Measurements from ENCODE around the gene ANXA9.

The ANXA9 gene, protein sequence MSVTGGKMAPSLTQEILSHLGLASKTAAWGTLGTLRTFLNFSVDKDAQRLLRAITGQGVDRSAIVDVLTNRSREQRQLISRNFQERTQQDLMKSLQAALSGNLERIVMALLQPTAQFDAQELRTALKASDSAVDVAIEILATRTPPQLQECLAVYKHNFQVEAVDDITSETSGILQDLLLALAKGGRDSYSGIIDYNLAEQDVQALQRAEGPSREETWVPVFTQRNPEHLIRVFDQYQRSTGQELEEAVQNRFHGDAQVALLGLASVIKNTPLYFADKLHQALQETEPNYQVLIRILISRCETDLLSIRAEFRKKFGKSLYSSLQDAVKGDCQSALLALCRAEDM

GRCh38 chr1:150981805-150982712 is at the start of gene ANXA9:
Gene ANXA9, plus strand, starts transcription at chr1:150982292. Its CDS starts 814 bp downstream, at chr1:150983106.
- no peak for DNase-seq (ENCODE audit: low read depth in 2 of 2)

DNA sequence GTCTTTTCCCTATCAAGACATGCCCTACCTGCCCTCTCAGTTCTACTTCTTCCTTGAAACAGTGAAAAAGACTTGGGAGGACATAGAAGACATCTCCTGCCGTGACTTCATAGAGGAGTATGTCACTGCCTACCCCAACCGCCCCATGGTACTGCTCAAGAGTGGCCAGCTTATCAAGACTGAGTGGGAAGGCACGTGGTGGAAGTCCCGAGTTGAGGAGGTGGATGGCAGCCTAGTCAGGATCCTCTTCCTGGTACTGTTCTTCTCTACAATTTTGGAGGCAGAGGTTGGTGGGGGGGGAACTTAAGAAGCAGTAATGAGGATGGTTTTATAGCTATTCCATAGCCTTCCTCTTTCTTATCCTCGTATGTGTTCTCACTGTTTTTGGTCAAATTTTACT is 37.2 kb upstream of the ANXA9 start:
- DNase-seq (ENCODE audit: low read depth in 2 of 2): no peak

DNA sequence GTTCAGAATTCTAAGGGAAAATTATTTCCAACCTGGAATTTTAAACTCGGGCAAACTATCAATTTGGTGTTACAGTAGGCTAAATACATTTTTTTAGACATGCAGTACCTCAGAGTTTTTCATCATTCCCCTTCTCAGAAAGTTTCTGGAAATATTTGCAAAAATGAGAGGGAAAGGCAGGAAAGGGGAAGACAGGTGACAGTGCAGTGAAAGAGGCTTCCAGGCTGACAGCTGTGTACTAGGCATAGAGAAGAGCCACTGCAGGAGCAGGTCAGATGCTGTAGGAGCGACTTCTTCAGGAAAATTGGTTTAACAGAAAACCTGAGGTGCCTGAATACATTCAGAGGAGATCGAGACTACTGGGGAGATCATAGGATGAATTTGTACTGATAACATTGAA is 27.4 kb upstream of the ANXA9 start:
- DNase-seq (ENCODE audit: low read depth in 2 of 2): no peak

- no peak for DNase-seq (ENCODE audit: low read depth in 2 of 2)
Measured at GRCh38 chr1:150955280-150955679, 26.8 kb upstream of the ANXA9 start.

- no peak for DNase-seq (ENCODE audit: low read depth in 2 of 2)
Measured at GRCh38 chr1:150957666-150958065, 24.4 kb upstream of the ANXA9 start.

DNA sequence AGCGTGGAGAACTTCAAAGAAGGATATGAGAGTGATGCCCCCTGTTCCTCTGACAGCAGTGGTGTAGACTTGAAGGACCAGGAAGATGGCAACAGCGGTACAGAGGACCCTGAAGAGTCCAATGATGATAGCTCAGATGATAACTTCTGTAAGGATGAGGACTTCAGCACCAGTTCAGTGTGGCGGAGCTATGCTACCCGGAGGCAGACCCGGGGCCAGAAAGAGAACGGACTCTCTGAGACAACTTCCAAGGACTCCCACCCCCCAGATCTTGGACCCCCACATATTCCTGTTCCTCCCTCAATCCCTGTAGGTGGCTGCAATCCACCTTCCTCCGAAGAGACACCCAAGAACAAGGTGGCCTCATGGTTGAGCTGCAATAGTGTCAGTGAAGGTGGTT is 21.4 kb upstream of the ANXA9 start:
- no peak for DNase-seq (ENCODE audit: low read depth in 2 of 2)

- DNase-seq (ENCODE audit: low read depth in 2 of 2): no peak
Measured at GRCh38 chr1:150961756-150962155, 20.3 kb upstream of the ANXA9 start.

DNA sequence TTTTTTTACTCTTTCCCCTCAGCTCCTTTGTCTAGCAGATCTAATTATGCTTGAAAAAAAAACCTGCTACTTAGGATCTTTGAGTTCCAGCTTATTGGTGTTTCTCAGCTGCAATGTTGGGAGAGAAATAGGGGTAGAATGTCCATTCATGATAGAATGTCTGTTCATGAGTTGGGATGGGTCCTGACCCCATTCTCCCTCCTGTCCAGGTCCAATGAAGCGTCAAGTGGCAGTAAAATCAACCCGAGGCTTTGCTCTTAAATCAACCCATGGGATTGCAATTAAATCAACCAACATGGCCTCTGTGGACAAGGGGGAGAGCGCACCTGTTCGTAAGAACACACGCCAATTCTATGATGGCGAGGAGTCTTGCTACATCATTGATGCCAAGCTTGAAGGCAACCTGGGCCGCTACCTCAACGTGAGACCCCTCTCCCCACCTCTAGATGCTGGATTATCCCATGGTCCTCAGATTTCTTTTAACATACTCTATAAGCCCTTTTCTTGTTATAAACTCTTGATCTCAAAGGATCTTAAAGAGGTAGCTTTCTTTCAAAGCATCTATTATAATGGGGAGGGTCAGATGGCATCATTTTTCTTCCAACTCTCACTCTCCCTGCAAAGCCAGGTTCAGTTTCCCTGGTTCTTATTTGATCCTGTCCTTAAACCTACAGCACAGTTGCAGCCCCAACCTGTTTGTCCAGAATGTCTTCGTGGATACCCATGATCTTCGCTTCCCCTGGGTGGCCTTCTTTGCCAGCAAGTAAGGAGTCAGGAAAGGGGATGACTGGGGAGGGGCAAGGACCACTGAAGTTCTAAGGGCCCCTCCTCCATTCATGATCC is 18.6 kb upstream of the ANXA9 start:
- no peak for DNase-seq (ENCODE audit: low read depth in 2 of 2)

GRCh38 chr1:150964164-150964489 is 18.0 kb upstream of the ANXA9 start:
- DNase-seq (ENCODE audit: low read depth in 2 of 2): no peak

DNA sequence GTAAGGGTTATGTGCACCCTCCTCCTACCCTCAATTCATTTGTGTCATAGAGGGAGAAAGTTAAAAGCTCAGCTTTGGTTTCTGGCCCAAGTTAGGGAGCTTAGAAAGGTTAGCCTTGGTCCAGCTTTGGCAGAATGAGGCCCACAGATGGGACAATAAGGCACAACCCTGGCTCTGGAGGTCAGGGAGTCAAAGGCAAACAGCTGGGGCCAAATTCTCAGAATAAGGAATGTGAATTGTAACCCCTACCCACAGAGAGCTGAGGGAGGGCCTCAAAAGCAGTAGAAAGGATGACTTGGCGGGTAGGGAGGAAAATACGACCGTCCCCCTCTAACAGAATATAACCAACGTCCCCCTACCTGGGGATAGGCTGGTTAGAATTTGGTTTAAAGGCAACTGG is 16.5 kb upstream of the ANXA9 start:
- DNase-seq (ENCODE audit: low read depth in 2 of 2): no peak

GRCh38 chr1:150966011-150966410 is 16.1 kb upstream of the ANXA9 start:
- DNase-seq (ENCODE audit: low read depth in 2 of 2): no peak

GRCh38 chr1:150967936-150968335 is 14.2 kb upstream of the ANXA9 start:
- no peak for DNase-seq (ENCODE audit: low read depth in 2 of 2)

- DNase-seq (ENCODE audit: low read depth in 2 of 2): no peak
Measured at GRCh38 chr1:150968491-150968890, 13.6 kb upstream of the ANXA9 start.

GRCh38 chr1:150969626-150970025 is 12.5 kb upstream of the ANXA9 start:
- DNase-seq (ENCODE audit: low read depth in 2 of 2): no peak

DNA sequence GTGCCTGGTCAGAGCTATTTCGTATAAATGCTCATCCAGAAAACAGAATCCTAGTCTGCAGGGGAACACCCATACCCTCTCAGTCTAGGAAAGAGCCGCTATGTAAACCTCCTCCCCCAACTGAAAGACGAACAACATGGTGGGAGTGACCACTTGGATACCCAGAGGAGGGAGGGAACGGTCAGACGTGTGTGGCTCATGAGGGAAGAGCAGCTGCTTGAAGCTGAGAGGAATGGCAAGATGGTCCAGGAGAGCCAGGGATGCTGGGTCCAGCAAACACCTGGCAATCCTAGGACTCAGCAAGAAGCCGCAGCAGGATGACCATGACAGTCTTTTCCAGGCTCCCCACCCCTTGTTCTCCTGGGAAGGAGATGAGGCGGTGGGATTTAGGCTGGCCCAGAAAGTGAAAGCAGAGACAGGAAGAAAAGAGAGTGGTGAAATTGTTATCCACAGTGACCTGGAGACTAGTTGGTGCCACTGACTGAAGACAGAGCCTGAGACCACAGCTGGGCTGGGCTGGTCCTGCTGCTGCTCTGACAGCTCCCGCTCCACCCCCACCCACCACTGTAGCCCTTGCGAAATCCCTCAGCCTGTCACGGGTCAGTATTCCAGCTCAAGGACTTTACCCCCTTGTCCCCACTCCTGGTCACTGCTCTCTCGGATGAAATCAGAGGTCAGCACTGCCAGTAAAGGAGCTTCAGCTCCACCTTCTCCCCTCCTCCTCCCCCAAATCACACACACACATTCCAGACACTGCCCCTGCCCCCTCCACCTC is 11.1 kb upstream of the ANXA9 start:
- DNase-seq (ENCODE audit: low read depth in 2 of 2): no peak

GRCh38 chr1:150971583-150972416 is 10.3 kb upstream of the ANXA9 start:
- DNase-seq (ENCODE audit: low read depth in 2 of 2): no peak

GRCh38 chr1:150972417-150972940 is 9.6 kb upstream of the ANXA9 start:
- DNase-seq (ENCODE audit: low read depth in 2 of 2): no peak

DNA sequence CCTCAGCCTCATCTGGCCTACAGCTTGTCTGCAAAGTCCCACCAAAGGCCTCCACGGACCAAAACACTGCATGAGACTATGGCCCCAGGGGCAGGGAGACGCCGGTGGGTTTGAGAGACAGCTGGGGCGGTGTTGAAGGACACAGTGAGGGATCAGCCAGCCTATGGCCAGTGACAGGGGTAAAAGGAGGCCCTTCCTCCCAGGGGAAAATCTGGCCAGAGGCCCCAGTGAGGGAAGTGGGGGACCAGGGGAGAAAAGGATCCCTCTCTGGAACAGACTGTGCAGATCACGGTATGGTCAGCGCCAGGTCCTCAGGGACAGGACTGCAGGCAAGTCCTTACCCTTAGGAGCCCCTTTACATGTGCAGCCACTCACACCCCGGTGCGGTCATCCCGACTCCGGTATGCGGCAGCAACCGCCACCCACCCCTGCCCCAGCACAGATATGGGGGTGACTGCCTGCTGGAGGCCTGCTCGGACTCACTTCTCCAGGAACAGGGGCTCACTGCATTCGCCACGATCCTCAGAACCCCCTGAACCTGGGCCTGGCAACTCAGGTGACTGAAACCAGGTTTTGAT is 8.7 kb upstream of the ANXA9 start:
- DNase-seq (ENCODE audit: low read depth in 2 of 2): no peak

DNA sequence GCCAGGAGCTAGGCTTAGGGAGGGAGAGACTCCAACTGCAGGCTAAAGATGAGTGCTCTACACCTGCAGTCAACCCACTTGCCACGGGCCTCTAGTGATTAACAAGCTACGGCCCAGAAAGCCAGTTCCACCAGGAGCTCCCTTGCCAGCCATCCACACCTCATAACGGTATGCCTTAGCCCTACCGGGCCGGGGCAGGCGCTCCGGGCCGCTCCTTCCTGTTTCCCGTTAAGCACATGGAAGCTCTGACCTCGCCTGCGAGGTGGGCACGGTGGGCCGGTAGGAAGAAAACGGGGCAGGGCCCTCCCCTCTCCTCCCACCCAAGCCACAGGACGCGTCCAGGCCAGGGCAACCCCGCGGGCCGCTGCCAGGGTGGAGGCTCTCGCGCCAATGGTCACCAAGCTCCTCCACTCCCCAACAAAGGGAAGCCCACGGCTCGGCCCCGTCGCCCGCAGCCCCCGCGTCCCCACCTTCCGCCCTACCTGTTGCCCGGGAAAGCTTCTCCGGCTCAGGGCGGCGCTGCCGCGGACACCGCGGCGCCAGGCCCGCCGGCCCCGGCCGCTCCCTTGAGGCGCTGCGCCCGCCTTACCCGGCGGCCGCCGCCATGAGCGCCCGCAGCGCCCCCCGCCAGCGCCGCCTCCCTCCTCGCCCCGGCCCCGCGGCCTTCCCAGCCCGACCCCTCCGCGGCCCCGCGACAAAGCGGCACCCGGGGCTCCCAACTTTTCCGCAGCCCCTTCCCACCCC is 8.1 kb upstream of the ANXA9 start:
- no peak for DNase-seq (ENCODE audit: low read depth in 2 of 2)
